G401 (cell line): ENCODE data around the gene SLC40A1. TPM values are rescaled to one million over a fixed set of nuclear protein-coding genes. Genes with fewer than 3 reads are reported as not detected.

Source experiments
- DNase-seq: peaks from one replicate; pipeline ENCODE4 v3.0.0-alpha.2; 2015; ENCODE audit warnings: low spot score
- in situ Hi-C: cut with HindIII; loops from 2 replicates; pipeline ENCODE4 v1.10.0; 2016; ENCODE audit warnings: low sequenced_read_pairs, mixed read lengths
- total RNA-seq: library from RNA; depleted of rRNA; stranded (reverse); fragments of >200 nt; shearing (Covaris generic); gene quantifications from 2 replicates; pipeline ENCODE4 v1.2.3, GENCODE V29; 2014

Gene SLC40A1
- total RNA-seq, 1 experiment from 2014 or later, result 0.92 TPM

DNA sequence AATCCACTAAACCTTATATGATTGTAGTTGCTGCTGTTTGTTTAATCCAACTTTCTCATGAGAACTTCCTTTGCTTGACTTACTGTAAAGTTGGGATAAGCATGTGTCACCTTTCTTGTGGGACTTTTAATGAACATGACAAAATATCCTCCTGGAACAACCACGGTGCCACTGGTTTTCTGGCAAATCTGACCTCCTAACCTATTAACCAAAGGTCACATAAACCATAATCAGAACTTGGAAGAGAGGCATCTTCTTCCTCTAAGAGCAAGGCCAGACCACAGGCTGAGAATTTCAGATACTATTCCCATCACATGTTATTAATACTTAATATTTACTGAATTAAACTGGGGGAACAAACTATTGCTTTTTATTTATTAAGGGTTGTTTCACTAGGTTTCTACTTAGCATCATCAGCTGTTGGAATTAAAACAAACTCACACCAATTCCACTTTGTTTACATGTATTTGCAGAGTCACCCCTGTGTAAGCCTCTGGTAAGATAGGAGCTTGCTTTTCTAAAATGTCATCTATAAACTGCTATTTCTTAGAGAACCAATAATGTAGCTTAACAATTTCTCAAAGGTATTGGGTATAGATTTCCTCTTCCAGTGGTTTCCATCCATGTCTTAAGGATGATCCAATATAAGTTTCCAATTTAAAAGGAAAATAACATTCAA lies 2.2 kb downstream of the SLC40A1 start:
- in situ Hi-C loops, result no loop called here

DNA sequence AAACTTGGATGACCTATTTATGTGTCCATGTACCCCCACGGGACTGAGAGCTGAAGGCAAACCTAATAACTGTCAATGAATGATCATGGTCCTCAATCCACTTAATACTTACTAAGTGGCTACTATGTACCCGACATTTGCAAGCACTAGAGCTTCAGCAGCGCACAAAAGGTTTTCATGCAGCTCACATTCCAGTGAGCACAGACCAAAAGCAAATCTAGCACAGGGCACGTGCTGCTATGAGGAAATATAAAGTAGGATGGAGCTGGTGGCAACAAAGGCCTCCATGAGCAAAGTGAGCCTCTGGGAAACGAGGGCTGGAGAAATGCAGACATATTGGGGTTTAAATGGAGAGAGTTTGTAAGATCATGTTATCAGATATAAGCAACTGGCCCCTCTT lies 3.5 kb downstream of the SLC40A1 start:
- in situ Hi-C loops, result no loop called here
- DNase-seq, result no peak

More for the DNA sequence above, 2.2 kb downstream of the SLC40A1 start:
- DNase-seq, result no peak

DNA sequence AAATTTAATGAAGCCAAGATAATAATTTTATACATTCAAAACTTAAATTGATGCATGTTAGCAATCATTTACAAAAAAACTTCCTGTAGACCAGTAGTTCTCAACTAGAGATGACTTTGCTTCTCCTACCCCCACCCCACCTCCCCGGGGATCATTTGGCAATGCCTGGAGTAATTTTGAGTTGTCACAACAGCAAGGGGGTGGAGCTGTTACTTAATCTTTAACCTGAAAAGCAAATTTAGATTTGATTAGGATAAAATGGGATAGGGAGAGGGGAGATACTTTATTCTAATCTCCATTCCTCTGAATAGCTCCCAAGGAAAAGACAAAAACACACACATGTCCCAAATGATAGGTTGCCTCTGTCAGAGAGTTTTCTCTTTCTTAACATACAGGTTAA lies 4.2 kb downstream of the SLC40A1 start:
- in situ Hi-C loops, result no loop called here
- DNase-seq, result no peak

DNA sequence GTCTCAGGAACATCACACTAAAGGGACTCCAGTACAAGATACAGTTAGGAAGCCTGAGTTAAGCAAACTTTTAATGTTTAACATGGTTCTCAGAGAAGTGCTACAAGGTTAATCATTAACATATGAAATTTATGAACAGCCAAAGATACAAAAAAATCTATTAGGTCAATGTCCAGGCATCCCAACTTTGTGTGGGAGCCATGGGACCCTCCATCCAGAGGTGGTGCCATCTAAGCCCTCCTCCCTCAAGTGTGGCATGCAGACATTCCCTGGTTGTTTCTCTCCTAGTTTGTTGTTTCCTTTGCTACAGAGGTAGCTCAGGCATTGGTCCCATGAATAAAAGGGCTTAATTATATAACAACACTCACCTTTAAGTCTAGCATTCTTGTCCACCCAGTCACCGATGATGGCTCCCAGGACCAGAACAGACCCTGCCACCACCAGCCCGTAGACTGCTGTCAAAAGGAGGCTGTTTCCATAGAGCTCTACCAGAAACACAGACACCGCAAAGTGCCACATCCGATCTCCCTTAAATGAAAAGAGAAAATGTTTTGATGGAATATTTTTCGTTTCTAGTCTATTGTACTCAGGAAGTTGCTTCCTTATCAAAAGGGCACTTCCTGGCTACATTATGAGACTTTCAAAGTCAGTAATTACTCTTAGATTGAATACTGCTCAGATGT lies 5.7 kb downstream of the SLC40A1 start:
- in situ Hi-C loops, result no loop called here
- no peak for DNase-seq

DNA sequence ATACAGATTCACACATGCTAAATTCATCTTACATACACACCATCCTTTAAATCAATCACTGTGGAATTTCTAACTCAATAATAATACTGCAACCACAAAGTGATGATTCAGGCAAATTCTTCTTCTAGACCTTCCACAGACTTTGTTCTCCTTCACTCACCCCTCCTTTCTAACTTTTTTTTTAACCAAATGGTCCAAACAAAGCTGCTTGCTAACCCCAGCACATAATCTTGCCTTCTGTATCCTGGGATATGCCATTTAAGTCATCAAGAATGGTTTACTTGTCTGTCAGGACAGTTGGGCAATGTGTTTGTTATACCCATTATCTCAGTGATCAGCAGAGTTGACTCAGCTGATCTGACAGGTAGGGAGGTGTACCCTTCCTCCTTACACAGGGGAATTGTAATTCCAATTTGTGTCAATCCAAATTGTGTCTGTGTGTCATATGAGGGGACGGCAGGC lies 10.0 kb downstream of the SLC40A1 start:
- in situ Hi-C loops, result no loop called here
- DNase-seq, result no peak

DNA sequence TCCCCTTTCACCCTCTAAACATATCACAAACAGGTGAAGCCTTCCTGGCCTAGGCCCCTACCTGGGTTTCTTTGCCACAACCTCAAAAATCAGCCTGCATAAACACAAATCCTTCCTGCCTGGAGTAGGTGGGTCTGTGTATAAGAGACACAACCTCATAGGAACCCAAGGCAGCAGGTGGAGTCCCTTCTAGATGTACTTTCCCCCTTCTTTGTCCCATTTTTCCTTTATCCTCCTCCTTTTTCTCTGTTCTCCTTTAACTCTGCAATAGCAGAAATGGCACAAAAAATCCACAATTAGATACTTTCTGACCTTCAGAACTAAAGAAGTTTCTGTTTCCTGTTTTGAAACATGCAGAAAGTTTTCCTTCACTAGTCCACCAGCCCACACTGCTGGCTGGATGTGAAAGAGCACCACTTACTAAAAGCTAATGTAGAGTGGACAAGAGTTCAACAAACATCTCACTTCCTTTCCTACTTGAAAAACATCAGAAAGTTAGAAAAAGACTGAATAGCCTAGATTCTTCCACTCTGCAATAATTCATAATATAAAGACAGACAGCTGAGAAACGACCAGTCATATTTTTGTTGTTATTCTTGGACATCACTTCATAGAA lies 11.2 kb downstream of the SLC40A1 start:
- no peak for DNase-seq
- in situ Hi-C loops, result no loop called here

DNA sequence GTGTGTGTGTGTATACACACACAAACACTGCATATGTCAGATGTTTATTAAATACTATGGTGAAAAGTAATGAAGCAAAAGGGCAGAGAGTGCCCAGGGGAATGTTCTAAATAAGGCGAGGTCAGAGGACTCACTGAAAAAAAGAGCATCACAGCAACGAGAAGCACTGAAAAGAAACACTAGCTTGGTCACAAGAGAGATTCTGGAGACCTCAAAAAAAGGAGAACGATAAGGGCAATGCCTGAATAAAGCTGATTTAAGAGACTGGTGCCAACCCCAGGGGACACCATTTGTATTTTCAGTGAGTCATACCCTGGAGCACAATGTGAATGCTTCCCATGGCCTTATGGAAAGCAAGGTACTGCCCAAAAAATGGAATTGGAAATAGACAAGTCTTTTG lies 14.5 kb downstream of the SLC40A1 start:
- no peak for DNase-seq
- in situ Hi-C loops, result no loop called here

DNA sequence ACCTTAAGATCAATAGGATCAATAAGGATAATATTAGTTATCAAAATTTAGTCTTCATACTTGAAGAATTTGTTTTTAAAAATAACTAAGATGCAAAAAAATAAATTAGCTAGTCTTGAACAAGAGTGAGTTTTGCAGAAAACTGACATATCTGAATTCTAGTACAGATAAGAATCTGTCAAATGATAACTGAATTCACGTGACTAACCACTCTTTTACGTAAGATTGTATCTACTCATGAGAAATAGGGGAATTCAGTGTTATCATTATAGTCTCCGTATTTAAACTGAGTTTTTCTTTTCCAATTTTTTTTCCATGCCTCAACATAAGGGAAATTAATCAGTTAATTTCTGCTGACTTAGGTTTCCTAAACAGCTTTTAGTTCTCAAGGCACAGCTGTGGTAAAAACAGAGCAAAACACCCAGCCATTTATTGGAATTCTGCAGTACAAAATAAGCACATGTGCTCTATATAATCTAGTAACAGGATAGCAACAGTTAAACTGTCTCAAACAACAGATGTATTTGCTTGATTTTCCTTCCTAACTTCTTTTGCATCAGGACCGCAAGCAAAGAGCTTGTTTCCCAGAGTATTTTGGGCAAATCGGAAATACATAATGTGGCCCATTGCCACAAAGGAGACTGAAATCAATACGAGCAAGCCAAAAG lies 19.1 kb downstream of the SLC40A1 start:
- in situ Hi-C loops, result no loop called here
- no peak for DNase-seq

DNA sequence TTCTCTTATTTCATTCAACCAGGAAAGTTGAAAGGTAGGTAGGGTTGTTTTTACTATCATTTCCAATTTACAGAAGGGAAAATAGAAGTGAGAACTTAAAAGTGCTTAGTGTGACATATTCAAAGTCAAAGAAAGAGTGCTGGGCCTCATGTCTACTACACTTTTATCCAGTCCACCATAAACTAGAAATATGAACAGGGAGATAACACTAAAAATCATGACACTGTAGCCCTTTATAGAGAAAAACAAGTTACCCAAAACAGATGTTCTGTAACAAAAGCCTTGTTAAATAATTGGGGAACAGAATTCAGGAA lies 20.4 kb downstream of the SLC40A1 start:
- DNase-seq, result no peak
- in situ Hi-C loops, result no loop called here

DNA sequence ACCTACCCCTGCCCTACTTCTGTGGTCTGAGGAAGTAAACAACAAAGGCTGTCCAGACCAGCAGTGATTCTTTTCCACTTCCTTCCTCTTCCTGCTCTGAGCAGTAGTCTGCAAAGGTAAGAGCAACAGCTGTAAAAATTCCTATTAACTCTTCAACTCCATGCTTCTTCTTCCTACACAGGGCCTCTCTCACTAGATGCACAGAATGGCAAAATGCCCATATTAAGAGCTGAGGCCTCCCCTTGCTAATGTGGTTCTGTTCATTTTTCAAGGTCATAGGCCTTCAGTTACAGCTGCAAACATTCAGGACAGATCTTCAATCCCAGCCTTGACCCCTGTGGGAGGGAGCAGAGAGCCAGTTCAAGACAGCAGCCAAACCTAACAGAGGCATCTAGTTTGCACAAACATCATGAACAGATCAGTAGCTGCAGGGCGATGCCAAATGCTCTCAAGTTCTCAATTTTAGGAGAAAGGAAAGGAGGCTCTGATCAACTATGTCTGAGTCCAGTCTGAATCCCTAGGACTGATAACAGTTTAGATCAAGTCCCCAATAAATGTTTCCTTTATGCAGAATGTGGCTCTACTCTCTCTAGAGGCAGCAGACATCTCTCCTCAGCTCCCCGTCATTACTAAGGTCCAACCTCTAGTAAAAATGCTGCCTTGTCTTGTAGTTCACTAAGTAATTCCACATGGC lies 20.9 kb downstream of the SLC40A1 start:
- in situ Hi-C loops, result no loop called here

DNA sequence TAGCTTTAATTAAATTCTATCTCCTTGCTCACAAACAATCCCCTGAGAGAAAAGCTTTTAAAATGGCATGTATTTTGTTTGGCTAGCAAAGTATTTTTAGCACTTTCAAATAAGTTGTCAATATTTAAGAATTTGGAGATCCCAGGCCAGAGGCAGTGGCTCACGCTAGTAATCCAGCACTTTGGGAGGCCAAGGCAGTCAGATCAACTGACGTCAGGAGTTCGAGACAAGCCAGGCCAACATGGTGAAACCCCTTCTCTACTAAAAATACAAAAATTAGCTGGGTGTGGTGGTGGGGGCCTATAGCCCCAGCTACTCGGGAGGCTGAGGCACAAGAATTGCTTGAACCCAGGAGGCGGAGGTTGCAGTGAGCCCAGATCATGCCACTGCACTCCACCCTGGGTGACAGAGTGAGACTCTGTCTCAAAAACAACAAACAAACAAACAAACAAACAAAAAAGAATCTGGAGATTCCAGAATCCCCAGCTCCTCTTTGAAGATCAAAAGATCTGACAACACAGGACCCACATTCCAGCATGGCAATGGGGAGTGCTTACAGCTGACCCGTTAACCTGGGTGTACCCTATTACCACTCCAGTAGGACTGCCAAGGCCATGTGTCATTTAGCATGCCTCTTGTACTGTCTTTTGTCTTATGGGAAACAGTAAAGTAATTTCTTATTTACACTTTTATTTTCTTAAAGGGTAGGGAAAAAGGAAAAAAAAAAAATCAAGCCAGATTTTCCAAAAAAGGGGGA lies 21.9 kb downstream of the SLC40A1 start:
- in situ Hi-C loops, result no loop called here
- DNase-seq, result no peak

More for the DNA sequence above, 20.9 kb downstream of the SLC40A1 start:
- DNase-seq, result no peak

DNA sequence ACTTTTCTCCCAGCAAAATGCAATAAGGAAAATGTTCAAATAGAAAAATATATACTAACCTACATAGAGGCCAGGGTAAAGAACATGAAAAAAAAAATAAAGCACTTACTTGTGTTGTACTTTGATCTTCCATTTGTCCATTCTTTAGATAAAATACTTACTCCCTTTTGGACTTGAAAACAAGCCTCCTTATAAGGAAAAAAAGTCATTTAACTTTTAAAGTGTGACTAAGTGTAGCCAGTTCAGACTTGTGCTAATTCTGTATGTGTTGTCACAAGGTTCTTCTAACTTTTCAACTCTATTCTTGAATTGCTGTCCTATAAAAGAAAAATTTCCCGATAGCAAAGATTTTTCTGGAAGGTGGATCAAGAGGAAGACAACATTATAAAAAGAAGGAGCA lies 23.2 kb downstream of the SLC40A1 start:
- no peak for DNase-seq
- in situ Hi-C loops, result no loop called here

DNA sequence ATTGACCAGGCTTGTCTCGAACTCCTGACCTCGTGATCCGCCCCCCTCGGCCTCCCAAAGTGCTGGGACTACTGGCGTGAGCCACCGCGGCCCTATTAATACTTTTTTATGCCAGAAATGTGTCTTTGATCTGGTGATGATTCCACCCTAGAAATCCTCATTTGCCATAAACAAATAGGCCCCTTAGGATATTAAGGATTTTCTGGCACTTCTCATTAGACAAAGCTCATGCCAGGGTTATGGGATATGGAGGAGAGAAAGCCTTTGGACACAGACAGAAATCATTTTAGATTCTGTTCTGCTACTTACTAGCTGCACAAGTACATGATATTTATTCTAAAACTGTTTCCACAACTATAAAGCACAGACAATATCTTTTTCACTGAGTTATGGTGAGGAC lies 24.1 kb downstream of the SLC40A1 start:
- in situ Hi-C loops, result no loop called here
- no peak for DNase-seq

DNA sequence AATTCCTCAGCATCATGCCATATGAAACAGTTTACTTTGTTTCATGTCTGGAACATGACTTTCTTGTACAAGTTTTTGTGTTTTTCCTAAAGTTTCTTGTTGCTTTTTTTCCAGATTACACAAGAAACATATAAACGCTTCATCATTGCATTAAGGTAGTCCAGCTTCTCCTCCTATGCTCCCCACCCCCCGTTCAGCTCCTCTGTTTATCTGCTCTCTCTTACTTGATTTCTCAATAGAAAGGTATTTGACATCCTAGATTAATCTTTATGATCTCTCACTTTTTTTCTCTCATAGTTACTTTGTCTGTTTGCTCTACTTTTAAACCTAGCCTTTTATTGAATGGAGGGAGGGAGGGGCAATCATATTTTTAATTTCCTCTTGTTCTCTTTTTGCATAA lies 25.4 kb downstream of the SLC40A1 start:
- in situ Hi-C loops, result no loop called here
- no peak for DNase-seq

DNA sequence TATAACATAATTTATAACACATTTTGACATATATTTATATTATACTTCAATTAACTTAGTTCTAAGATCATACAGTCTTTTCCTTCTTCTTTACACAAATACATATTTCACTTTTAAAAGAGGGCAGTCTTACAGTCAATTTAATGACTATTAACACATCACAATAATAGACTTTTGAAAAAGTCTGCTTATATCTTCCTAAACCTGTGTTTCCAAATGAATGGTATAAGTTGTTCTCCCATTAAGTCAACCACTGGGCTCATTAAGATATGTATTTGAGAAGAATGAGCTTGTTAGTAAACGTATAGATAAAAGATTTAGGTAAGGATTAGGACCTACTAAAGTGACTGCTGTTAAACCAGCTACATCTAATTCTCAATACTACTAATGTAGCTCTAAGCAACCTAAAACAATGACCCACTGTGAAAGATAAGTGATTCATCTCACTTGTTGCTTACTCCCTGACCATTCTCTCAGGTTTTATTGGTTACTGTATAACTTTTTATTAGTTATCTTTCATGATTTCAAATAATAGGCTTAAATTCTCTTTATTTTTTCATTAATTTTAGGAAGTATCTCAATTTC lies 27.0 kb downstream of the SLC40A1 start:
- in situ Hi-C loops, result no loop called here
- no peak for DNase-seq

DNA sequence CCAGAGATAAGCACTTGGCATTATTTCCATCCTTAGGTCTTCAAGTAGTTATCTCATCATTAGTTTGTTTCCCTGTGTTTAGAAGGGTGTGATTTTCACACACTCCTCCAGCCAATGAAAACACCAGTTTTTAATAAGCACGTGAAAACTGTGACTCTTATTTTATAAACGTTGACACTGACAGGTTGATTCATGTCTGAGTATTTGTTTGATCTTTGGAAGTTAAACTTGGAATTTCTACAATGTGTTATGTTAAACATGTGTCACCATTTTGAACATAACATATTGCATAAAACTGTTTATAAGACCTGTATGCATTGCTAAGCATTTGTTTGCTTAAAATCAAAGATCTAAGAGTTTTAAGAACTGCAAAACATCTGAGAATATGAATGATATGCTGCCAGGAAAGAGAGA lies 27.6 kb downstream of the SLC40A1 start:
- in situ Hi-C loops, result no loop called here
- DNase-seq, result no peak

DNA sequence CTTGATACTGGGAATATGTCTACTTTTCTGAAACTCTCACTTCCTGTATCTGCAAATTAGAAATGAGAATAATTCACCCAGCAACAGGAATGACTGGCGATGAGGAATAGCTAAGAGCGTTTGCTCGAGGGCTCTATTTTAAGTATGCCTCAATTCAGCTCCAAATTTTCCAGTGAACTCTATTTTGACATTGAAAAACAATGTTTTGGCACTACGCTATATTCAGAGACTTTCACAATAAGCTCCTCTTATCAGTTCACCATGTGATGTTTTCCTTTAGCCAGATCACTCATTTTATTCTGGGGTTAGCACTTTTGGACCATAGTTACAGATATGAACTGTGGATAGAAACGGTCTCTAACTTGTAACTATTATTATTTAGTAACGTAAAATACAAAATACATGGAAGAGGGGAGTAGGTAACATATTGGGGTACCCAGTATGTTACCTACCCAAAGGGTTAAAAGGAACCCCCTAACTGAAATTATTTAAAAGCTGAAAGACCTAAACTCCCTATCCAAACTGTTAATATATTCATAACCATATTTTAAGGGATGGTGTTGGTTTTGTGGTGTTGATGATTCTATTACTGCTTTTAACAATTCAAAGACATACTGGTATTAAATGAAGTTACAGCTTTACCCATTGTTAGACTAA lies 28.1 kb downstream of the SLC40A1 start:
- no peak for DNase-seq
- in situ Hi-C loops, result no loop called here

DNA sequence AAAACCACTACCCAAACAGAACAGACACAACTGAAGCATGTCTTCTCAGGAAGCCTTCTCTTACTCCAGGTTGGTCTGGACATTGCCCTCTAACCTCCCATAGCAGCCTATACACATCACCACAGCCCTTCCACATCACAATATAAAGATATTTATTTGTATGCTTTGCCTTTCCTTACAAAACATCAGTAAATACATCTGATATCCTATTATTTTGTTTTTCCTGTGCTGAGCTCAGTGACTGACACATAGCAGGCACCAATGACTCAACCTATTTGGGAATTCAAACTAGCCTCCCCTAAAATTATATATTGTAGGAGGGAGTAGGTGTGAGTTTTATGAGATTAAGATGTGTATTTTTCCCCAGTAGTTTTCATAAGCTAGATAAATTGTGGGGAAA lies 28.8 kb downstream of the SLC40A1 start:
- in situ Hi-C loops, result no loop called here
- no peak for DNase-seq
